Upper lobe of left lung (tissue), 4 donors: ENCODE results near the gene PRCP.

Experiments used
- CTCF ChIP-seq, 6 experiments: fragments of 450-650 bp in 4 of 6; fragments of 200-600 bp in 2 of 6; sonication (generic) in 2 of 6; IDR thresholded peaks; one replicate each; pipeline ENCODE4 v1.5.1; 2016 to 2019; ENCODE audit warnings: antibody characterized with exemption in 6 of 6
- POLR2A ChIP-seq, 4 donors: fragments of 450-650 bp; IDR thresholded peaks; one replicate each; pipeline ENCODE4 v1.5.1; 2016 to 2017; ENCODE audit warnings: antibody characterized with exemption in 4 of 4, mild to moderate bottlenecking in 2 of 4
- POLR2AphosphoS5 ChIP-seq, 2 donors: sonication (generic); formaldehyde crosslinking; IDR thresholded peaks; one replicate each; pipeline ENCODE4 v1.5.1; 2017; ENCODE audit warnings: antibody characterized with exemption in 2 of 2

GRCh38 chr11:82864268-82864667, 36.0 kb downstream of the PRCP start:
- TF ChIP-seq POLR2AphosphoS5 (IDR thresholded peaks at IDR 0.05) (peak in 1 of 2 donors; percentile 17), POLR2A (IDR thresholded peaks at IDR 0.05) (no peak), CTCF (IDR thresholded peaks at IDR 0.05) (peak in 5 of 6 experiments; percentile 19 to 51 (median 41))
